ENCODE results near the gene PSAPL1.

Gene PSAPL1

GRCh38 chr4:7470522-7471128 lies 35.9 kb upstream of the PSAPL1 start:
- H3K27ac ChIP-seq = no peak overlapping the region
- no peaks in the 10 kb centered on the region for H3K4me1 ChIP-seq
- no peaks in the 10 kb centered on the region for H3K9me3 ChIP-seq (ENCODE audit: control insufficient read depth, low read length)
- no peaks in the 10 kb centered on the region for H3K79me2 ChIP-seq
- no peak overlapping the region for H3K4me3 ChIP-seq (ENCODE audit: low read depth, low read length)
- no peaks in the 10 kb centered on the region for H3K27me3 ChIP-seq (ENCODE audit: control insufficient read depth, insufficient read depth, low read length)
- TF ChIP-seq, protein P1, sequence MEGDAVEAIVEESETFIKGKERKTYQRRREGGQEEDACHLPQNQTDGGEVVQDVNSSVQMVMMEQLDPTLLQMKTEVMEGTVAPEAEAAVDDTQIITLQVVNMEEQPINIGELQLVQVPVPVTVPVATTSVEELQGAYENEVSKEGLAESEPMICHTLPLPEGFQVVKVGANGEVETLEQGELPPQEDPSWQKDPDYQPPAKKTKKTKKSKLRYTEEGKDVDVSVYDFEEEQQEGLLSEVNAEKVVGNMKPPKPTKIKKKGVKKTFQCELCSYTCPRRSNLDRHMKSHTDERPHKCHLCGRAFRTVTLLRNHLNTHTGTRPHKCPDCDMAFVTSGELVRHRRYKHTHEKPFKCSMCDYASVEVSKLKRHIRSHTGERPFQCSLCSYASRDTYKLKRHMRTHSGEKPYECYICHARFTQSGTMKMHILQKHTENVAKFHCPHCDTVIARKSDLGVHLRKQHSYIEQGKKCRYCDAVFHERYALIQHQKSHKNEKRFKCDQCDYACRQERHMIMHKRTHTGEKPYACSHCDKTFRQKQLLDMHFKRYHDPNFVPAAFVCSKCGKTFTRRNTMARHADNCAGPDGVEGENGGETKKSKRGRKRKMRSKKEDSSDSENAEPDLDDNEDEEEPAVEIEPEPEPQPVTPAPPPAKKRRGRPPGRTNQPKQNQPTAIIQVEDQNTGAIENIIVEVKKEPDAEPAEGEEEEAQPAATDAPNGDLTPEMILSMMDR (IDR thresholded peaks at IDR 0.05) = no peak
- no peak overlapping the region for H3K9ac ChIP-seq
- H3K4me2 ChIP-seq (ENCODE audit: low read length) = no peak overlapping the region
- H2AFZ ChIP-seq = no peak overlapping the region
- no peaks in the 10 kb centered on the region for H3K36me3 ChIP-seq (ENCODE audit: control insufficient read depth, insufficient read depth, low read length)

GRCh38 chr4:7470111-7470510 lies 35.4 kb upstream of the PSAPL1 start:
- Histone ChIP-seq H3K79me2 (no peaks in the 10 kb centered on the region), H3K4me3 (ENCODE audit: low read depth, low read length) (no peak overlapping the region), H2AFZ (no peak overlapping the region), H3K27me3 (ENCODE audit: control insufficient read depth, insufficient read depth, low read length) (no peaks in the 10 kb centered on the region), H3K9me3 (ENCODE audit: control insufficient read depth, low read length) (no peaks in the 10 kb centered on the region), H3K9ac (no peak overlapping the region), H3K27ac (no peak overlapping the region), H3K4me1 (no peaks in the 10 kb centered on the region), H3K36me3 (ENCODE audit: control insufficient read depth, insufficient read depth, low read length) (no peaks in the 10 kb centered on the region), H3K4me2 (ENCODE audit: low read length) (no peak overlapping the region)
- TF ChIP-seq, protein P1 (IDR thresholded peaks at IDR 0.05) = no peak

- H3K36me3 ChIP-seq (ENCODE audit: control insufficient read depth, insufficient read depth, low read length) = no peaks in the 10 kb centered on the region
- no peak overlapping the region for H3K4me2 ChIP-seq (ENCODE audit: low read length)
- no peak overlapping the region for H3K4me3 ChIP-seq (ENCODE audit: low read depth, low read length)
- TF ChIP-seq, protein P1 (IDR thresholded peaks at IDR 0.05) = no peak
- H3K27me3 ChIP-seq (ENCODE audit: control insufficient read depth, insufficient read depth, low read length) = no peaks in the 10 kb centered on the region
- H3K9me3 ChIP-seq (ENCODE audit: control insufficient read depth, low read length) = no peaks in the 10 kb centered on the region
- H3K79me2 ChIP-seq = no peaks in the 10 kb centered on the region
- H2AFZ ChIP-seq = no peak overlapping the region
- H3K27ac ChIP-seq = no peak overlapping the region
- H3K4me1 ChIP-seq = no peaks in the 10 kb centered on the region
- H3K9ac ChIP-seq = no peak overlapping the region
Measured at GRCh38 chr4:7469023-7469422, 34.3 kb upstream of the PSAPL1 start.

- Histone ChIP-seq H3K9me3 (ENCODE audit: control insufficient read depth, low read length) (no peaks in the 10 kb centered on the region), H3K4me1 (no peaks in the 10 kb centered on the region), H3K4me2 (ENCODE audit: low read length) (no peak overlapping the region), H3K27ac (no peak overlapping the region), H3K79me2 (no peaks in the 10 kb centered on the region), H3K4me3 (ENCODE audit: low read depth, low read length) (no peak overlapping the region), H3K36me3 (ENCODE audit: control insufficient read depth, insufficient read depth, low read length) (no peaks in the 10 kb centered on the region), H2AFZ (no peak overlapping the region), H3K9ac (no peak overlapping the region), H3K27me3 (ENCODE audit: control insufficient read depth, insufficient read depth, low read length) (no peaks in the 10 kb centered on the region)
- TF ChIP-seq, protein P1 (IDR thresholded peaks at IDR 0.05) = no peak
Measured at GRCh38 chr4:7467471-7467870, 32.7 kb upstream of the PSAPL1 start.

- H3K4me1 ChIP-seq = no peaks in the 10 kb centered on the region
- H2AFZ ChIP-seq = no peak overlapping the region
- no peak overlapping the region for H3K4me2 ChIP-seq (ENCODE audit: low read length)
- no peak overlapping the region for H3K4me3 ChIP-seq (ENCODE audit: low read depth, low read length)
- no peaks in the 10 kb centered on the region for H3K27me3 ChIP-seq (ENCODE audit: control insufficient read depth, insufficient read depth, low read length)
- H3K9me3 ChIP-seq (ENCODE audit: control insufficient read depth, low read length) = no peaks in the 10 kb centered on the region
- H3K36me3 ChIP-seq (ENCODE audit: control insufficient read depth, insufficient read depth, low read length) = no peaks in the 10 kb centered on the region
- no peak overlapping the region for H3K27ac ChIP-seq
- H3K9ac ChIP-seq = no peak overlapping the region
- TF ChIP-seq, protein P1 (IDR thresholded peaks at IDR 0.05) = no peak
- H3K79me2 ChIP-seq = no peaks in the 10 kb centered on the region
Measured at GRCh38 chr4:7466904-7467303, 32.2 kb upstream of the PSAPL1 start.
